Measurements from ENCODE around the gene KDM2A. TPM values are rescaled to one million over a fixed set of nuclear protein-coding genes. Genes with fewer than 3 reads are reported as not detected.

Gene KDM2A
- total RNA-seq, 1 experiment from 2014 or later = 50.4 TPM

- ChIA-PET RAD21 (ENCODE audit: low non-redundant PET in 1 of 2, low total read pairs in 2 of 2, uncharacterized antibody in 2 of 2, unreplicated experiment in 2 of 2) (no interaction called here), POLR2A (no interaction called here), CTCF (interaction anchor here (1.2 kb wide), 1 partner anchor 12 kb away, joined by 5 read pairs; the partner anchor contains the start of gene GRK2)
- no peak overlapping the region for H3K9ac ChIP-seq (ENCODE audit: low read length)
- H3K36me3 ChIP-seq (ENCODE audit: control insufficient read depth in 1 of 2, insufficient read depth in 2 of 2, low read length in 2 of 2) = peaks cover 16 to 36% of the 10 kb centered on the region in 2 experiments
- intact Hi-C loops (cut with micrococcal nuclease) = no loop called here
- no peaks in the 10 kb centered on the region for H3K9me2 ChIP-seq (ENCODE audit: insufficient read depth)
- no peaks in the 10 kb centered on the region for H3K27me3 ChIP-seq (ENCODE audit: insufficient read depth, low read length)
- H3K79me2 ChIP-seq (ENCODE audit: insufficient read depth, low read length) = peaks cover 51% of the 10 kb centered on the region
- no peak for TF ChIP-seq FOSL1 (IDR thresholded peaks at IDR 0.05; ENCODE audit: low read depth)
- TF ChIP-seq MAX (IDR thresholded peaks at IDR 0.05) = no peak
- no peak for TF ChIP-seq JUND (IDR thresholded peaks at IDR 0.05)
- TF ChIP-seq EGR1 (IDR thresholded peaks at IDR 0.05; ENCODE audit: low read depth) = no peak
- TF ChIP-seq EZH2 (IDR thresholded peaks at IDR 0.05) = no peak
- TF ChIP-seq REST (IDR thresholded peaks at IDR 0.05; ENCODE audit: low read depth) = no peak
- no peak for TF ChIP-seq CEBPB (IDR thresholded peaks at IDR 0.05; ENCODE audit: low read depth)
- no peak for TF ChIP-seq EZH2phosphoT487 (IDR thresholded peaks at IDR 0.05; ENCODE audit: borderline replicate concordance)
- TF ChIP-seq ZFX (IDR thresholded peaks at IDR 0.05) = no peak
- no peak for TF ChIP-seq ZNF274 (IDR thresholded peaks at IDR 0.05; ENCODE audit: low read depth, low read length)
- TF ChIP-seq YY1 (IDR thresholded peaks at IDR 0.05; ENCODE audit: extremely low read depth, insufficient replicate concordance, low read depth, low read length) = no peak
- no peak for TF ChIP-seq ELF1 (IDR thresholded peaks at IDR 0.05; ENCODE audit: borderline replicate concordance, low read depth)
- TF ChIP-seq SRF (IDR thresholded peaks at IDR 0.05; ENCODE audit: low read depth) = no peak
- TF ChIP-seq ATF3 (IDR thresholded peaks at IDR 0.05) = no peak
- TF ChIP-seq POLR2A (IDR thresholded peaks at IDR 0.05; ENCODE audit: borderline replicate concordance, extremely low read depth, insufficient read depth, insufficient read length) = no peak
- TF ChIP-seq POLR2AphosphoS5 (IDR thresholded peaks at IDR 0.05; ENCODE audit: low read depth, low read length) = no peak
- no peak for TF ChIP-seq CTCF (IDR thresholded peaks at IDR 0.05 in 2 of 3, conservative IDR thresholded peaks at IDR 0.05 in 1 of 3; ENCODE audit: borderline replicate concordance in 1 of 3, insufficient read depth in 1 of 3, low read depth in 2 of 3, low read length in 2 of 3)
- TF ChIP-seq SP1 (IDR thresholded peaks at IDR 0.05; ENCODE audit: low read depth) = no peak
- TF ChIP-seq SIN3A (IDR thresholded peaks at IDR 0.05; ENCODE audit: low read depth) = no peak
- TF ChIP-seq TCF7L2 (IDR thresholded peaks at IDR 0.05; ENCODE audit: borderline replicate concordance, extremely low read depth, insufficient read depth, insufficient read length) = no peak
- BruUV-seq (replicated peaks) = no TSS peak
- no peak overlapping the region for H3K4me2 ChIP-seq (ENCODE audit: low read length)
- no peaks in the 10 kb centered on the region for H3K9me3 ChIP-seq (ENCODE audit: control insufficient read depth in 1 of 2, insufficient read depth in 1 of 2, low read depth in 1 of 2, low read length in 2 of 2)
- peaks cover 4 to 19% of the 10 kb centered on the region in 2 experiments for H3K4me1 ChIP-seq (ENCODE audit: control insufficient read depth in 1 of 2, insufficient read depth in 2 of 2, low read length in 2 of 2)
- H4K20me1 ChIP-seq (ENCODE audit: insufficient read depth) = no peaks in the 10 kb centered on the region
- H2AFZ ChIP-seq (ENCODE audit: low read depth, low read length, poor library complexity, severe bottlenecking) = no peak overlapping the region
- DNase-seq (ENCODE audit: low read depth, low spot score) = no peak
- ATAC-seq = no peak
- H3K27ac ChIP-seq (ENCODE audit: low read depth, low read length) = peak overlapping the region; percentile 57; the same call in 1 of the 2 replicates
- H3K4me3 ChIP-seq (replicated peaks in 1 of 2; ENCODE audit: low read depth in 1 of 2, low read length in 2 of 2) = no peak overlapping the region
Observed at GRCh38 chr11:67278135-67278938, 159.3 kb downstream of the KDM2A start.

Data from HCT116 (cell line).